GM19324 (cell line): Measurements from ENCODE around the gene PRRG3.

Source experiments
- ATAC-seq: cut with Tn5 transposase; IDR thresholded peaks from one replicate; pipeline ENCODE4 v1.9.1; 2021; ENCODE audit warnings: mild to moderate bottlenecking, moderate library complexity; ENCODE audit not compliant: unreplicated experiment, low FRiP score

Gene PRRG3

GRCh38 chrX:151704041-151704663 is 8.9 kb downstream of the PRRG3 start:
- ATAC-seq = no peak

- no peak for ATAC-seq
Observed at GRCh38 chrX:151708821-151709220, 13.6 kb downstream of the PRRG3 start.

DNA sequence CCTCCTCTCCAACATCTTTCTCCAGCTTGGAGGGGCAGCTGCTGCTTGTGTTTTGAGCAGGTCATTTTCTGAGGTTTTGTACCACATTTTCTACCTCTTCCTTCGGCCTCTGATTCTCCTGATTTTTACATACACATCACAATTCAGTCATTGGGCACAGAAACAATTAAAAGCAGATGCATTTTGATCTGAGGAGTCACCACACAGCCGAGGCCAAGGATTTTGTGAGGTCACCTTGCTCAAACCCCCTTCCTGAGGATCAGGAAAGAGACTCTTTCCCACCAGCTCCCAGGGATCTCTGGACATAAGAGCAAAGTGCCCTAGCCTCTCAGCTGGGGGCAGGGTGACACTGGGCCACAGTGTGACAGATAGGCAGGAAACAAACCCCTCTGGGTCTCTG is 15.2 kb downstream of the PRRG3 start:
- no peak for ATAC-seq

GRCh38 chrX:151711154-151711553 is 15.9 kb downstream of the PRRG3 start:
- ATAC-seq = no peak

GRCh38 chrX:151711787-151712186 is 16.5 kb downstream of the PRRG3 start:
- no peak for ATAC-seq

DNA sequence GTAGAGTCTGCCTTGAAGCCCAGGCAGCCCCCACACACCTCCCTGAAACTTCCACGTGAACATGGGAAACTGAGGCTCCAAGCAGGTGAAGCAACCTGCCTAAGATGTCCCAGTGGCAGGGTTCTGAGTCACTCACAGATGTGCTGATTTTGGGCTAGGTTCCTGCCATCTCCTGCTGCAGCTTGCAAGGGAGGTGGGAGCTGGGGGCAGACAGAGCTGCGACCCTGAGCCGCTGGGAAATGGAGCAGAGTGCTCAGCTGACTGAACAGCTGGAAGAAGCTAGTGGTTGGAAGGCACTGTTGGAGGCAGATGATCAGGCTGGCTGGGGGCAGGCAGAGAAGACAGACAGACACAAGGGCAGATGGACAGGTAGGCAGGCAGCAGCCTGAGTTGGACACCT is 17.0 kb downstream of the PRRG3 start:
- ATAC-seq = no peak

DNA sequence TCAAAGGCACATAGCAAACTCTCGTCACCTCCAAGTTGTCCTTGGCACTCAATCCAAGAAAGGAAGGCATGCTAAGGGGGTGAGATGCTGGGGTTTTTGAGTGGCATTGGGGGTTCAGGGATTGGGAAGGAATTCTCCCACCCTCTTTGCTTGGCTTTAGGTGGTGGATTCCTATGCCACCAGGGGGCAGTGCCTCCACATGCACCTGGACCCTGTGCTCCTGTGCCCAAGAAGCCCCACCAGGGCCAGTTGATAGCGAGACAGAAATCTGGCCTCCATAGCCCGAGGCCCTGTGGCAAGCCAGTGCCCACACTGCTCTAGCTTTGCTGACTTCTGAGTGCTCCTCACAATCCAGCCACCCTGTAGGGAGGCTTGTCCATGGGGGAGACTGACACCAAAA is 18.6 kb downstream of the PRRG3 start:
- ATAC-seq = no peak

- ATAC-seq = no peak
Observed at GRCh38 chrX:151714362-151714761, 19.1 kb downstream of the PRRG3 start.

GRCh38 chrX:151715752-151716151 is 20.5 kb downstream of the PRRG3 start, which contains the start of gene FATE1:
Gene FATE1, plus strand, starts transcription at chrX:151716035. Its CDS starts 85 bp downstream, at chrX:151716120.
- ATAC-seq = no peak

GRCh38 chrX:151722241-151722846 is 27.1 kb downstream of the PRRG3 start:
- ATAC-seq = no peak

- no peak for ATAC-seq
Observed at GRCh38 chrX:151723156-151723760, 28.0 kb downstream of the PRRG3 start.

DNA sequence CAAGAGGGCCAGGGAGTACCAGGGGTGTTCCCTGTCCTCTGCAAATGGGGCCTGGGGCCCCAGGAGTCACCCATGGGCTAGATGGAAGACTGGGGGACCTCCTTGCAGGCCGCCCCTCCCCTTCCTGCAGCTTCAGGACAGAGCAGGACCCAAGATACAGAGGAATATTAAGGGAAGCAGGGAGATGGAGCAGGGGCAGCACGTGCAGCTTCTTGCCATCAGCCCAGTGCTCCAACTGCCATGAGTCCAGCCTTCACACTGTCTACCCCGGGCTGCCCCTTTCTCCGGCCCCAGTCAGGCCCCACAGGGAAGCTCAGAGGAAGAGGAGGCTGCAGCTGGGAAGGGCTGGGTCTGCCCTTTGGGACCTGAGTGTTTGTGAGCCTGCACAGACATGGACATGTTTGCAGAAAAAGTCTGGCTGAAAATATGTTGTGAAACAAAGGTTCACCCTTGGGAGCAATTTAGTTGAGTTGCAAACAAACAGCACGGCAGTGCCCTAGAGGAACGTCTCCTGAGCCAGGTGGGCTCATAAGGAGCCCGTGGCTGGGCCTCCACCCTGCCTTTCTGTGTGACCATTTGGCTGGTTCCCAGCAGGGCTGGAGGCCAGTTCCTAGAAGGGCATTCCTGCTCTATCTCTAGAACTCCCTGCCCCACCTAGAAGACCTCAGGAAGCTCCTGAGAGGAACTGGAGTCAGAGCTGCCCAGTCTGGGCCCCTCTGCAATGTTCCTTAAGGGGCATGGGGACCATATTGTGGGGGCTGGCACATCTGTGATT is 29.5 kb downstream of the PRRG3 start:
- ATAC-seq = no peak

DNA sequence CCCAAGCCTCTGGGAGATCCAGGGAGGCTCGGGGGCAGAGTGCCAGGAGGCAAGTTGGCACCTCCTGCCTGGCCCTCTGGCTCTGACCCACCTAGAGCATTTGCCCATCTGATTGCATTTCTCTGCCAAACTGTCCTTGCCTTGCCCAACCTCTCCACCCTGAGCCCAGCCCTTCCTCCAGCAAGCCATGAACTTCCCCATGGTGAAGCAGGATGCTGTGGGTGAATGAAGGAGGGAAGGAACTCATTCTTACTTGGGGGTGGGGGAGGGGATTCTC is 30.0 kb downstream of the PRRG3 start:
- ATAC-seq = no peak

GRCh38 chrX:151726751-151727150 is 31.5 kb downstream of the PRRG3 start:
- no peak for ATAC-seq

GRCh38 chrX:151727346-151727745 is 32.1 kb downstream of the PRRG3 start:
- no peak for ATAC-seq

DNA sequence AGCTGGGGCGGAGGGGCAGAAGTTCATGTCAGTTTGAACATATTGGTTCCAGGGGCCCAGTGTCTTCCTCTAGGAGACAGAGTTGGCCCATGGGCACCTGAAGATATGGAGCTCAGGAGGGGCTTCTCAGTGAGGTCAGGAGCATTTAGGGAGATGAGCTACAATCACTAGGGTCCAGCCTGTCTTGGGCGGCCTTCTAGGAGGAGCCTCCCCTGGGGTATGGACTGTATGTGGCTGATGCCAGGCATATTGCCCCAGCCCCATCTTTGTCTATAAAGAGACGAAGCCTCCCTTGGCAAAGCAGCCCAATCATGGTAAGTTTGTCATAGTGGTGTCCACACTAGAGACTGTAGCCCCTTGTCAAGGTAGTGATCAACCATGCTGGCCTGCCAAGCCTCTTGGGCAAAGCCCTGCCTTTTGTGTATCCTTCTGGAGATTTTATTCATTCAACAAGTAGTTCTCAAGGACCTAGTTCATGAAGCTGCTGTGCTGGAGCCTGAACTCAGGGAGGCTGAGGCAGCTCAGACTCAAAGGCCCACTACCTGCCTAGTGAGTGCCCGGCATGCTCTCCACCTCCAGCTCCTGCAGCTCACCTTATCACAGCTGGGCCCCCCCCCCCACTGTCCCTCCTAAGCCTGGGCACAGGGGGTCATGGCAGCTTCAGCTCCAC is 33.9 kb downstream of the PRRG3 start:
- ATAC-seq = no peak

GRCh38 chrX:151734446-151734845 is 39.2 kb downstream of the PRRG3 start, which contains the start of gene CNGA2:
Gene CNGA2, plus strand, starts transcription at chrX:151734746. Its CDS starts 3,738 bp downstream, at chrX:151738484.
- no peak for ATAC-seq

DNA sequence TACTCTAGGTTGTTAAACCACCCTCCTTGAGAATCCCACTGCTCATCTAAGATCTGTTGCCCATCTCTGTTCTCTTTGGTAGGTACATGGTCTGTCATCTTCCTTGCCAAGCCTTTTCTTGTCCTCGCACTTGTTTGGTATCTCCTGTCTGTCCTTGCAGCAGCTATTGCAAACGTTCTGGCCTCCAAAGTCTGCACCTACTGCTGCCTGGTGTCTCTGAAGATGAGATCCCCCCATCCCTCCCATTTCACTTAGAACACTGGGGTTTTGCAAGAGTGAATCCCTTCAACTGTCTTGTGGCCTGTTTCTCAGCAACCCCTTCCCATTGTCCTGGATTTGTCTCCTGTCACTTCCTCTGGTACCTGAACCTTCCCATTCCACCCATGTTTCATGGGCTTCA is 40.0 kb downstream of the PRRG3 start:
- ATAC-seq = no peak

GRCh38 chrX:151736685-151737084 is 41.4 kb downstream of the PRRG3 start:
- ATAC-seq = no peak

GRCh38 chrX:151737494-151737893 is 42.2 kb downstream of the PRRG3 start:
- ATAC-seq = no peak

DNA sequence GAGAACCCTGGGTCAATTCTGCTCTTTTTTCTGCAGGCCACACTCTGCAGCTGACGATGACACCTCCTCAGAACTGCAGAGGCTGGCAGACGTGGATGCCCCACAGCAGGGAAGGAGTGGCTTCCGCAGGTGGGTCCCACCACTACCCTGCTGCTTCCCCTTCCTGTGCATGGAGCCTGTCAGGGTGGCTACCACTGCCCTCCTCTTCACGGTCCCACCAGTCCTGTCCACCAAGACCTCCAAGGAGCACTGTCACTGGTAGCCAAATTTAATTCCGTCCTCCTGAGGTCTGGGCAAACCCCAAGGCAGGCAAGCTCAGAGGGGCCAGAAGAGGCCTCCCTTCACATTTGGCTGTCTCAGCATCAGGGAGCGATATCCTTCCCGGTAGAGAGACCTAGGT is 43.5 kb downstream of the PRRG3 start:
- no peak for ATAC-seq
